Heart left ventricle (tissue), 16 donors: Measurements from ENCODE around the gene OBP2A. TPM values are rescaled to one million over a fixed set of nuclear protein-coding genes. Genes with fewer than 3 reads are reported as not detected.

Experiments used
- ATAC-seq, 4 donors: fragments of 200-7000 bp; cut with Tn5 transposase; one replicate each; pipeline ENCODE4 v1.9.1; 2020 to 2022; ENCODE audit warnings: moderate library complexity in 4 of 4, mild to moderate bottlenecking in 3 of 4, moderate number of reproducible peaks in 1 of 4
- DNase-seq, 5 donors: peaks; one replicate each; pipeline ENCODE4 v3.0.0-alpha.2; 2020
- H3K27ac ChIP-seq, 12 donors: fragments of 200-600 bp; sonication (generic) in 4 of 12; one replicate each; pipeline versions ENCODE4 v1.5.0 to v1.8.0; 2016 to 2022; ENCODE audit warnings: mild to moderate bottlenecking in 2 of 12
- H3K27me3 ChIP-seq, 9 donors: fragments of 200-600 bp; sonication (generic) in 2 of 9; one replicate each; pipeline versions ENCODE4 v1.5.1 to v1.8.0; 2016 to 2022; ENCODE audit warnings: mild to moderate bottlenecking in 3 of 9
- H3K36me3 ChIP-seq, 9 donors: fragments of 200-600 bp; sonication (generic) in 2 of 9; one replicate each; pipeline versions ENCODE4 v1.5.0 to v1.8.0; 2018 to 2022; ENCODE audit warnings: mild to moderate bottlenecking in 2 of 9
- H3K4me1 ChIP-seq, 12 donors: fragments of 200-600 bp; sonication (generic) in 4 of 12; one replicate each; pipeline versions ENCODE4 v1.5.0 to v1.8.0; 2016 to 2022; ENCODE audit warnings: mild to moderate bottlenecking in 3 of 12
- H3K4me3 ChIP-seq, 12 donors: fragments of 200-600 bp; sonication (generic) in 4 of 12; one replicate each; pipeline versions ENCODE4 v1.5.0 to v1.8.0; 2017 to 2022; ENCODE audit warnings: mild to moderate bottlenecking in 9 of 12, moderate library complexity in 4 of 12
- H3K9me3 ChIP-seq, 12 donors: fragments of 200-600 bp; sonication (generic) in 4 of 12; one replicate each; pipeline versions ENCODE4 v1.5.0 to v1.8.0; 2016 to 2022; ENCODE audit warnings: mild to moderate bottlenecking in 1 of 12
- CTCF ChIP-seq, 12 donors: fragments of 200-600 bp; sonication (generic) in 4 of 12; IDR thresholded peaks; one replicate each; pipeline versions ENCODE4 v1.5.0 to v1.8.0; 2018 to 2022; ENCODE audit warnings: antibody characterized with exemption in 12 of 12, mild to moderate bottlenecking in 5 of 12
- POLR2A ChIP-seq, 2 donors: fragments of 450-650 bp; IDR thresholded peaks; one replicate each; pipeline ENCODE4 v1.6.1; 2017; ENCODE audit warnings: antibody characterized with exemption in 2 of 2, mild to moderate bottlenecking in 2 of 2, moderate library complexity in 2 of 2
- WGBS, 4 donors: extraction: QIAGEN DNeasy Blood & Tissue Kit in 2 of 4; methylation state at CpG; one replicate each; pipeline versions ENCODE4 v1.1.5 to v1.1.7; 2013 to 2018; 5-methylcytosine and 5-hydroxymethylcytosine counted together
- intact Hi-C, 10 donors: fragments of 100-400 bp; cut with DNase I; formaldehyde crosslinking; loops; one replicate each; pipeline versions ENCODE4 v1.11.1 to v1.14.2; 2022
- polyA plus RNA-seq, 2 donors: library from polyadenylated mRNA; stranded (reverse); fragments of 200-250 nt; gene quantifications; one replicate each; pipeline ENCODE4 v1.2.3, GENCODE V29; 2013
- total RNA-seq, 9 donors: library from RNA; depleted of rRNA in 2 of 9; stranded (reverse); fragments of >200 nt in 2 of 9; fragmentation: NEBNext Ultra II Directional in 3 of 9; extraction: Animal tissue kit (Norgen Biotek cat#: 25700) in 3 of 9; gene quantifications; one replicate each; pipeline versions ENCODE4 v1.1.0 to v1.2.4, GENCODE V29; 2016 to 2023
- donor health status: ischemic (EF 13 %, LVEDD 7.1; RV severe dilation, severe dysfunction).
- donor health status: healthy with polysubstance abuse.
- donor health status: DM: no; HTN: yes; CAD: no.
- donor health status: DM: no; HTN: no; CAD: no.
- donor health status: ischemic (EF 25% LVEDD 6.9; RV normal size, moderate dysfunction).
- donor health status: ischemic (EF 25% LVEDD 5.7; RV mildly dilated, moderate dysfunction).
- donor health status: healthy.
- donor health status: DM: yes; HTN: yes; CAD: no.
- donor health status: ischemic (EF 35%, LVEDD 5.7; RV mildly dilated, moderate dysfunction).
- donor health status: nonischemic (EF 11% LVEDD 7.7; RV severe dilation, severe dysfunction).
- donor health status: DM: yes; HTN: yes; CAD: no.
- donor health status: PGD.
- donor health status: ischemic (EF 29% LVEDD 5.4; RV normal size, mild dysfunction).
- donor health status: nonischemic (EF 23%, LVEDD 6.1; RV moderate dilation, normal function).

Gene OBP2A
- total and polyA plus RNA-seq, 11 donors: not detected

DNA sequence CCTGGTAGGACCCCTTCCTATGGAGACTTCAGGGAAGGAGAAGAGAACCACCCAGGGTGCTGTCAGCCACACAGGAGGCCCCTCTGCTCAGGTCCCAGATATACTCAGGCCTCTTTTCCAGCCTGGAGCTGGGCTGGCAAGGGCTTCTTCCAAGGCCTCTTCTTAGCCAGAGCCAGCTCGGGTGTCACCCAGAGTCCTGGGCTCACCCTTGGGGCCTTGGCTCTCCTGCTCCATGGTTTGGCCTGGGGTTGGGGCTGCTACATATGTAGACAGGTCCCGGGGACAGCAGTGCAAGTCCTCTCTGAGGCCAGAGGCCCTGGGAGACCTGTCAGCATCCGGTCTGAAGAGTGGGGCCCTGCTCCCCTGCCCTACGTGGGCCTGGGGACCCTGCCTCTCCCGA is 38.4 kb downstream of the OBP2A start:
- H3K4me3 ChIP-seq: no peak overlapping the region
- ATAC-seq (no peak), DNase-seq (no peak)
- H3K4me1 ChIP-seq: no peaks in the 10 kb centered on the region
- no peaks in the 10 kb centered on the region for H3K9me3 ChIP-seq
- intact Hi-C loops: no loop called here
- no peak overlapping the region for H3K27ac ChIP-seq
- TF ChIP-seq POLR2A (IDR thresholded peaks at IDR 0.05): no peak
- TF ChIP-seq CTCF (IDR thresholded peaks at IDR 0.05): no peak
- WGBS, 4 donors: 39 to 60% (median 47%) methylated on average over 1 to 5 of the region's 5 CpGs
- peaks cover 0 to 4% (median 0%) of the 10 kb centered on the region in 9 donors for H3K27me3 ChIP-seq
- no peaks in the 10 kb centered on the region for H3K36me3 ChIP-seq

DNA sequence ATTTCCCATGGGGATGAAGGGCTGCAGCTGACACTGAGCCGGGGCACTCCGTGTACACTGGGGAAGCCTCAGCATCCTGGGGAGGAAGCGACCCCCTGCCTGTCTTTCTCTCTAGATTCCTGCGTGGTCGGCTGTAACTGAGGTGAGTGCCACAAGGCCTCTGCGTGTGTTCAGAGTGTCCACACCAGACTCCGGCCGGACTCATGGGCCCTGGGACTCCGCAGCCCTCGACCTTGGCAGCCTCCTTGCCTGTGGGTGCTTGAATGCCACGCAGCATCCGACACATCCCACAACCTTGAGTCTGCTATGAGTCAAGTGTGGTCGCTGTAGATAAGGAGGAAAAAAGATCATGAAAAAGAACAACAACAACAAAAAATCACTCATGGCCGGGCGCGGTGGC is 39.0 kb downstream of the OBP2A start:
- DNase-seq: no peak
- peaks cover 0 to 5% (median 0%) of the 10 kb centered on the region in 9 donors for H3K27me3 ChIP-seq
- intact Hi-C loops: no loop called here

DNA sequence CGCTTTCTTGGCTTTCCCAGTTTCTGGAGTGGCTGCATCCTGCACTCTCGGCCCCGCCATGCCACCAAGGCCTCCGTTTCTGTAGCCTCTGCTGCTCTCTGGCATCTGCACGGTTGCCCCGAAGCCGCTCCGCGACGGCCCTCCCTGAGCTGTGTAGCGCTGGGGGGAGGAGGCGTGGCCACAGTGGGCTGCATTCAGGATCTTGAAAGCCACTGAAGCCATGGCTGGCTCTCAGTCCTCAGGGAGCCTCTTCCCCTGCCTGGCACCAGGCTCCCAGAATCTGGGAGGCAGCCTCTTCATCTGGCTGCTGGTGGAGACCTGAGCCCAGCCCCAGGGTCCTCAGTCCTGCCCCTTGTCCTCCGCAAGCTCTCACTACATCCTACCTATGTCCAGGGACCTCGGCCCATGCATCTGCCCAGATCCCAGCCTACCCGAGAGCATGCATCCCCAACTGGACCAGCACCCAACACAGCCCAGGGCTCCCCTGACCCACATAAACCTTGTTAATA is 40.7 kb downstream of the OBP2A start:
- 76 to 83% (median 80%) methylated on average over 14 to 15 of the region's 15 CpGs for WGBS, 4 donors
- Histone ChIP-seq H3K27me3 (peaks cover 0 to 13% (median 0%) of the 10 kb centered on the region in 9 donors), H3K9me3 (no peaks in the 10 kb centered on the region), H3K27ac (no peak overlapping the region), H3K36me3 (no peaks in the 10 kb centered on the region), H3K4me3 (no peak overlapping the region), H3K4me1 (no peaks in the 10 kb centered on the region)
- ATAC-seq (no peak), DNase-seq (peak in 1 of 5 donors; percentile 44)
- intact Hi-C loops: no loop called here
- TF ChIP-seq POLR2A (IDR thresholded peaks at IDR 0.05) (no peak), CTCF (IDR thresholded peaks at IDR 0.05) (no peak)

More for the DNA sequence above, 39.0 kb downstream of the OBP2A start:
- no peak for TF ChIP-seq CTCF (IDR thresholded peaks at IDR 0.05)
- TF ChIP-seq POLR2A (IDR thresholded peaks at IDR 0.05): no peak
- no peaks in the 10 kb centered on the region for H3K36me3 ChIP-seq
- no peak for ATAC-seq
- H3K4me3 ChIP-seq: no peak overlapping the region
- no peak overlapping the region for H3K27ac ChIP-seq
- WGBS, 4 donors: 45 to 63% (median 55%) methylated on average over 16 of the region's 16 CpGs
- H3K4me1 ChIP-seq: no peaks in the 10 kb centered on the region
- no peaks in the 10 kb centered on the region for H3K9me3 ChIP-seq

DNA sequence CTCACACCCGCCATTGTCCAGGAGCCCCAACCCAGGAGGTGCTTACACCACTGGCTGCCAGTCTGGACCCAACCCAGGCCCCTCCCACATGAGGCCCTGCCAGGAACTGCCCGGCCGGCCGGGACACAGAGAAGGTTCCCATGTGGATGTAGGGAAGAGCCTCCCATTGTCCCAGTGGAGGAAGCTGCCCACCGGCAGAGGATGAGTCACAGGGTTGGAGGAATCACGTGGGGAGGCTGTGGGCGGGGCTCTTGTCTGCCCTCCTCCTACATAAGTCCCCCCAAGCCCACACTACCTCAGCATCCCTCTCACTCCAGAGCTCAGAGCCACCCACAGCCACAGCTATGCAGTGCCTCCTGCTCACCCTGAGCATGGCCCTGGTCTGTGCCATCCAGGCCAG is 41.7 kb downstream of the OBP2A start:
- DNase-seq (no peak), ATAC-seq (no peak)
- Histone ChIP-seq H3K9me3 (no peaks in the 10 kb centered on the region), H3K27ac (no peak overlapping the region), H3K27me3 (peaks cover 0 to 18% (median 0%) of the 10 kb centered on the region in 9 donors), H3K4me1 (no peaks in the 10 kb centered on the region), H3K36me3 (no peaks in the 10 kb centered on the region), H3K4me3 (no peak overlapping the region)
- WGBS, 4 donors: no CpG with 5 or more reads among the region's 7 CpGs
- intact Hi-C loops: no loop called here
- TF ChIP-seq POLR2A (IDR thresholded peaks at IDR 0.05) (no peak), CTCF (IDR thresholded peaks at IDR 0.05) (no peak)
